GM18511 (cell line): Measurements from ENCODE around the gene PRDX6.
A peak's percentile ranks its signal among the peaks of the same experiment; 100 is the strongest.
"Not testable (repeated sequence)": the region's sequence is repeated elsewhere in the genome, so short reads cannot be mapped to it uniquely, and the experiment has no call there.

Experiments used
- ATAC-seq: cut with Tn5 transposase; IDR thresholded peaks from one replicate; pipeline ENCODE4 v1.9.1; 2021; ENCODE audit warnings: mild to moderate bottlenecking, moderate library complexity; ENCODE audit not compliant: unreplicated experiment

The PRDX6 gene, protein sequence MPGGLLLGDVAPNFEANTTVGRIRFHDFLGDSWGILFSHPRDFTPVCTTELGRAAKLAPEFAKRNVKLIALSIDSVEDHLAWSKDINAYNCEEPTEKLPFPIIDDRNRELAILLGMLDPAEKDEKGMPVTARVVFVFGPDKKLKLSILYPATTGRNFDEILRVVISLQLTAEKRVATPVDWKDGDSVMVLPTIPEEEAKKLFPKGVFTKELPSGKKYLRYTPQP

DNA sequence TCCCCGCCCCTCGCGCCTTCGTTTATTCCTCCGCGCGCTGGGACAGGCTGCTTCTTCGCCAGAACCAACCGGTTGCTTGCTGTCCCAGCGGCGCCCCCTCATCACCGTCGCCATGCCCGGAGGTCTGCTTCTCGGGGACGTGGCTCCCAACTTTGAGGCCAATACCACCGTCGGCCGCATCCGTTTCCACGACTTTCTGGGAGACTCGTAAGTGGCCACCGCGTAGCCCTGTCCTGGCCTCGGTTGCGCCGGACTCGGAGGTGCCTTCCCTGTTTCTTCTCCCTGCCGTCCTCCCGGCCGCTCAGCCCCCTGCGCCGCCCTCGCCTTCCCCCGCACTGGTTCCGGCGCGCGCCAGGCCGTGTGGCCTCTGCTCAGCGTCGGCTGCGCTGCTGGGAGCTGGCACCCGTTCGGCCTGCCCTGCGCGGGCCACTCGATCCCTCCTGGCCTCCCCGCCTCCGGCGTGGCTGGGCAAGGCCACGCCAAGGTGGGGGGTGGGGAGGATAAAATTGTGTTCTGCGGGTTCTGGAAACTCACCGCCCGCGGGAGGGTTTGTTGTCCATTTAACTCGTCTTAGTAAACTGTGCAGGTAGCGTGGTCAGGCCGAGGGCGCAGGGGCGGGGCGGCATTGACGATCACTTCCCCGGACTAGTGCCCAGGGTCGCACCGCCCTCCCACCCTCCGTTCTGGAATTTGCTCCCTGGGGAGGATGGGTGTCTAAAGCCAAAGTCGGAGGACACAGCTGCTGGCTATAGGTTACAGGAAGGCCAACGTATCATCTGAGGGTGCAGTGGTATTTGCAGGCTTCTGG is at the start of gene PRDX6:
PRDX6 (plus strand) TSS at position 50 of the 808 bp plus-strand sequence; CDS start at position 113, 63 bp downstream.
- ATAC-seq = peak; percentile 63

DNA sequence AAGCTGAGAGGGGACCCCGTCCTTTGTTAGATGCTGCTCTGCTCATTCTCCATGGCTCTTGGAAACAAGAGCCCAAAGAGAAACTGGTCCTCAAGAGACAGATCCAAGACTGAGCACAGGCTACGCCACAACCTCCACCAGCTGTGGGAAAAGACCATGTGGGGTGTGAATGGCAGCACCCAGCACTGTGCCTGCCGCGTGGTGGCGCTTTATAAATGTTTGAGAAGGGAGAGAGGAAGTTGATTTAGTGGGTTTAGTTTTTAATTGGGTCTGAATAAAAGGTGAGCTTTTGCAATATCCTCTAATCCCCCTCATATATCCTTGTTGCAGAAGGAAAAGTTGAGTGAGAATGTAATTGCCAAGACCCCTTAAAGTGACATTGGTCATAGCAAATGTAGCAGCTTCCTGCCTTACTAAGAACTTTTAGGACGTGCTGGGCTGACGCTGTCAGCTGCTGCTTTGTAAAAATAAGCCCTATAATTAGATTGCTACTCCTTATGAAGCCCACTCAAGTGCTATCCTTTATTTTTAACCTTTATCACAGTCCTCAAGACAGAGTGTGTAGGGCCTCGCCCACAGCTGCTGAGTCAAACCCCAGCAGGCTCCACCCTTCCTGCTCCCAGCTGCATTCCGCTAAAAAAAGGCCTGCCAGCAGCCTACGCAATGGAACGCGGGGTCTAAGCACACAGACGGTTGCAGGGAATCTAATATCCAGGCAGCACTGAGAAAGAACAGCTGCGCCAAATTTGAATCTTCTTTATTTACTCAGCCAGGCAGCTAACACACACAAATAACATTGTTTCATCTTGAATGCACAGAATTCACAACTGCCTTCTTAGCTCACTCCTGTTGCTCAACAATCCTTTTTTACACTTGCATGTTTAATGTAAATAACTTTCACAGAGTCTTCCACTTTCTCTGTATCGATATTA is 47.4 kb upstream of the PRDX6 start:
- peak; percentile 76 for ATAC-seq

DNA sequence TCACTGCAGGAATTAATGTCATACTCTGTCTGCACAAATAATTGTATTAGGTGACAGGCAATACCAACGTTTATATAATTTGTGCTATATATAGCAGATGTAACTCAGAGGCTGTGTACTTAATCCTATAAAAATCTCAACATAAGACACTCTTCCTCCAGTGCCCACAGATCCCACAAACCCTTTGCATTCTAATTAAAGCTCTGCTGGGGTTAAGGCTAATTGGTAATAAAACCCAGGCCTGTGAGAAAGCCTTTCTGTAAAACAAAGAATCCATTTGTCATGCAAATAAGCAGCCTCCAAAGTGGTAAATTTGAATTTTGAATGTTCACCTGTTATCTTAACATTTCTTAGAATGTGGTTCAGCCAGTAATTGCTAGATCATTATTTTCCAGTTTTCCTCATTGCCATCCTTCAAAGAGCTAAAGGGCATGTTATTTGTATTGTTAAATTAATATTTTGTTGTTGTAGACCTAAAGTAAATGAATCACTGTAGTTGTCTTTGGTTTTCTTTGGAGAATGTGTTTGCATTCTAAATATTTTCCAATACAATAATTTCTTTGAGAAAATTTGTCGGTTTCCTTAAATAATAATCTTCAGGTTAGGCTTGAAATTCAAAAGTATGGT is 46.3 kb upstream of the PRDX6 start:
- no peak for ATAC-seq

DNA sequence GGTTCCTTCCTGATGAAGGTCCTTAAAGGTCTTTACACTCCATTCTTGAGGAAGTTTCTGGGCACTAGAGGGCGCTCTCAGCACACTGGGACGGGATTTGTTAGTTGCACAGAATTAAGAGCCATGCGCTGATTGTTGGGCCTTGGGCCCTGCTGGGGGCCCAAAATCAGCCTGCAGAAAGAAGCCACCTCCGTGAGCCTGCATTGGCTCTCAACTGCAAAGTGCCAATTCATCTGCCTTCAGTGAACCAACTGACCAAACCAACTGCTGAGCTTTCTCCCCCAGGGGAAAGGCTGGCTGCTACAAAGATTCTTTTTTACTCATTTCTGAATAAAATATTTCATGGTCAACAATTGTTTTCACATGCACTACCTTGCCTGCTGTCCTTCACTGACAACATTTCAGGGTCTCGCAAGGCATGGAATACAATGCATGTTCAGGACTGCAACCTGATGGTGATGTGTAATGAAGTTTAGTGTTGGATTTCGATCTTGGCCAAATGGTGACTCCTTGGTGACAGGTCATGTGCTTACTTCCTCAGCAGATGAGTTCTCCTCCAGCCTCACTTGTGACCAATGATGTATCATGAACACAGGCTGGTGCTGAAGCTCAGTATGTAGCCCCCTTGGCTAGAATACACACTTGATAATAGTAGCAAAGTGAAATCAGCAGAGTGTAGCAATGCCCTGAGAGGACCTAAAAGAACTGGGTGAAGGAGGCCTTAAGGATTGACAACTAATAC is 45.7 kb upstream of the PRDX6 start:
- peak; percentile 74 for ATAC-seq

DNA sequence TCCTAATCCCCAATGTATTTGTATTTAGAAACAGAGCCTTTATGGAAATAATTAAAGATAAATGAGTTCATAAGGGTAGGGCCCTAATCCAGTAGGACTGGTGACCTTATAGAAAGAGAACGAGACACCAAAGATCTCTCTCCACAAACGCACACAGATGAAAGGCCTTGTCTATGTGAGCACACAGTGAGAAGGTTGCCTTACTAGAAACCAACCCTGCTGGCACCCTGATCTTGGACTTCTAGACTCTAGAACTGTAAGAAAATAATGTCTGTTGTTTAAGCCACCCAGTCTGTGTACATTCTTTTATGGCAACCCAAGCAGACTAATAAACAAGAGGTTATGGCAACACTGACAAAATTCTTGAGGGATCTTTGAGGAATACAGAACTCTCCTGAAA is 44.8 kb upstream of the PRDX6 start:
- ATAC-seq = no peak

DNA sequence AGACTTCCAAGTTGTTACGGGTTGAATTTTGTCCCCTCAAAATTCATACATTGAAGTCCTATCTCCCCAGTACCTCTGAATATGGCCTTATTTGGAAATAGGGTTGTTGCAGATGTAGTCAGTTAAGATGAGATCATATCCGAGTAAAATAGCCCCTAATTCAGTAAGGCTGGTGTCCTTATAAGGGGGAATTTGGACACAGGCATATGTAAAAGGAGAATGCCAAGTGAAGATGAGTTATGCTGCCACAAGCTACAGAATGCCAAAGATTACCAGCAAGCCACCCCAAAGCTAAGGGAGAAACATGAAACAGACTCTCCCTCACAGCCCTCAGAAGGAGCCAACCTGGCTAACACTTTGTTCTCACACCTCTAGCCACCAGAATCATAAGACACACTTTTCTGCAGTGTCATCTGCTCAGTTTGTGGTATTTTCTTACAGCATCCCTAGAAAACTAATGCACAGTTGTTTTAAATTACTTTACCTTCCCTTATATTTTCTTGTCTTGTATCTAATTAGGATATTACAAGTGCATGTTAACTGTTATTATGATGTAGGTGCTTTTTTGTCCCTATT is 43.3 kb upstream of the PRDX6 start:
- no peak for ATAC-seq

DNA sequence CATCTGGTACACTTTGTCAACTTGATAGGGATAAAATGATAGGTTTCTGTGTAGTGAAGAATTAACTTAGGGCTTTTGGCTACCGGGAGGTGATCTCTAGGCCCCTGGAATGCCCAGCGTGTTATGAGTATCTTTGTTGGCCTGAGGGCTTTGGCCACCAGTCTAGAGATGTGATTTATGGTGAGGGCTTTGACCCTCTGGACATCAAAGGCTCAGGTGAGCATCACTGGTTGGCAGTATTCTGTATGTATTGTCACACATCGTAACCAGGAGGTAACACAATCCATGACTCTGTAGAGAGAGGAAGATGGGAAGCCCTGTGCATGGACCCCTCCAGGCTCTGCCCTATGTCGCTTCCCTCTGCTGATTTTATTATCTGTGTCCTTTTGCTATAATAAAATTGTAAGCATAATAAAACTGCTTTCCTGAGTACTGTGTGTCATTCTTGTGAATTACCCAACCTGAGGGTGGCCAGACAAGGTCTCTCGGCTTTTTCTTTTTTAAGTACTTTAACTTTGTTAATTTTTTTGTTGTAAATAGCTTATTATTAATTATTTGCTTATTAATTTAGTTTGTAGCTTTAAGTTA is 40.2 kb upstream of the PRDX6 start:
- no peak for ATAC-seq

DNA sequence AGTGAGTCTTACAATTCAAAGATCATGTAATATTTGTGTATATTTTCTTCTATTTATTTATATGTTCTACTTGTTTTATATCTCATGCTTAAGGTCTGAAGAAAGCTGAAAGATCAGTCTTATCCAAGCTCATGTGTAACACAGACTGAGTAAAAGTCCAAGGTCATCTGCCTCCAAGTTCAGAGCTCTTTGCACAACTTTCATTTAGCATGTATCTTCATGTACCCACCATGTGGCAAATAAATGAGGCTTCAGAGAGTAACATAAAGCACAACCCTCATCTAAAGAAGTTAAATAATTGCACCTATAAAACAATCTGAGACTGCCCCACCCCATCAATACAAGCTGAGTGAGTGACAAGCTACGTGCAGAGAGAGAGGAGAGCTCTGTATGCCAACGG is 38.5 kb upstream of the PRDX6 start:
- ATAC-seq = no peak

DNA sequence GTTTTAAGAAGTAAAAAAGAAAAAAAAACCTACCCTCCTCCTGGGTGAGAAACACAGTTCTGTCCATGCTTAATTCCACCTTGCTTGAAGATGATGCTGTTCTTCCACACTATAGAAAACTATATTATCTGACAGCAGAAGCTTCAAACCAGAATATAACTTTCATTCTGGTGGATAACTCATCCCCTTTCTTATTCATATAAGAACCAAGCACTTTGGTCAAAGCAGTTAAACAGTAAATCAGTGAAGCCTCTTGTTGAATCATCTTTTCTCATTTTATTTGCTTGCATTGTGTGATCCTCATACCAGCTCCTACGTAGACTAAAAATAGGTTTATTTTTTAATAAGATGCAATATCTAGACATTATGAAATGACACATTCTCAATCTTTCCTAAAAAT is 36.7 kb upstream of the PRDX6 start:
- no peak for ATAC-seq

DNA sequence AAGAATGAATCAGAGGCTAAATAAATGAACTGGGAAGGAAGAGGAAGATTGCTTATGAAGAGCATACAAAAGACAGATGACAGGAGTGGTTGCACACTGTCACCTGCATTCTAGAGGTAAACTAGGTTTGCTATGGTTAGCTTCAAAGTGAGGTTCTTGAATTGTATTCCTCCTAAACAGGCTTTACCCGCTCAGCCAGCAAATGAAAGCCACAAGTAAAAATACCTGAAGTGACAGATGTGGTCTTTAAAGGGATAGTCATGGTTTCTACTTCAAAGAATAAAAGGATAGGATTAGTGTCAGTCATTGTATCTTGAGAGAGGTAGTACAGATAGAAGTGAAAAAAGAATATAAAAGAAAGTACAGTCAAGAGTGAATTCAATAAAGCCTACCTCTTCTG is 32.4 kb upstream of the PRDX6 start:
- ATAC-seq = peak; percentile 63

DNA sequence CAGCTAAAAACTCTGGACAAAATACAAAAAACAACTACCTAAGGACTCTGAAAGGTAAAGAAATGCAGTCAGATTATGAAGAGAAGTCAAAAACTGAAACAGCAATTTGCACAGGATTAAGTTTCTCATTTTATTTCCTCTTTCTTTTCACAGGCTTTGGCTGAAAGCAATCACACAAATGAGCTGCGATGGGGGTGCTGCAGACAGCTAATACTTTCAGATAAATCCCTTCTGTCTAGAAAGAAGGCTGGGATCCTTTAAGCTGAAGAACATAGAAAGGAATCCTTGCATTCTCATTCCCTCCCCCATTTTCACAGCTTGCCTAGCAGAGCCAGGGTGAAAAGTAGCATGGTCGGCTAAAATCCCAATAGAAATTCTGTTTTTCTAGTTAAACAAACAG is 32.0 kb upstream of the PRDX6 start:
- ATAC-seq = peak; percentile 63

DNA sequence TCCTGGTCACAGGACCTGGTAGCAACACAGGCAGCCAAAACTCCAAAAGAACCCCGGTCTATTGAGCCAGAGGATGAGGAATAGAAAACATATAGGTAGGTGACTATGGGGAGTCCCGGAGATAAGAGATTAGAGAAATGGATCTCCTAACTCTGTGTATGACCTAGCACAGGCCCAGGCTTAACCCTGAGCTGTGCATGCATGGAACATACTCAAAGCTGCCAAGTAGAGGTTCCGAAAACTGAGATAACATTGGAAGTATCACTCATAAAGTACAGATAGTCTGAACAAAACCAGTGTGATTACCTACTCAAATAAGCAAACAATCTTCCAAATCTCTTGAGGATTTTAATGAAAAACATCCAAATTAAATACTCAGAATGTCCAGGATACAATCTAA is 31.5 kb upstream of the PRDX6 start:
- ATAC-seq = no peak

DNA sequence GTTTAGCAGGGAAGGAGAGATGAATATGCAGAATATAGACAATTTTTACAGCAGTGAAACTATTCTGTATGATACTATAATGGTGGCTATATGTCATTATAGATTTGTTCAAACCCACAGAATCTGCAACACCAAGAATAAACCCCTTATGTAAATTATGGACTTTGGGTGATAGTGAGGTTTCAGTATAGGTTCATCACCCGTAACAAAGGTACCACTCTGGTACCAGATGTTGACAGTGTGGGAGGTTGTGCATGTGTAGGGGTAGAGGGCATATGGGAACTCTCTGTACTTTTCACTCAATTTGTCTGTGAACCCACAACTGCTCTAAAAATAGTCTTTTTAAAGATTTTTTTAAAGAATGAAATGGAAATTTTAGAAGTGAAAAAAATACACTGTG is 29.9 kb upstream of the PRDX6 start:
- peak; percentile 65 for ATAC-seq

DNA sequence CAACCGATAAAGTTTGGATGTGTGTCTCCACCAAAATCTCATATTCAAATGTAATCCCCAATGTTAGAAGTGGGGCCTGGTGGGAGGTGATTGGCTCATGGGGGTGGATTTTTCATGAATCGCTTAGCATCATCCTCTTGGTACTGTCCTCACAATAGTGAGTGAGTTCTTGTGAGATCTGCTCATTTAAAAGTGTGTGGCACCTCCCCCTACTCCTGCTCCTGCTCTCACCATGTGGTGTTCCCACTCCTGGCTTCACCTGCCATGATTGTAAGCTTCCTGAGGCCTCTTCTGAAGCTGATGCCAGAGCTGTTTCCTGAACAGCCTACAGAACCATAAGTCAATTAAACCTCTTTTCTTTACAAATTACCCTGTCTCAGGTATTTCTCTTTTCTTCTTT is 28.2 kb upstream of the PRDX6 start:
- no peak for ATAC-seq

DNA sequence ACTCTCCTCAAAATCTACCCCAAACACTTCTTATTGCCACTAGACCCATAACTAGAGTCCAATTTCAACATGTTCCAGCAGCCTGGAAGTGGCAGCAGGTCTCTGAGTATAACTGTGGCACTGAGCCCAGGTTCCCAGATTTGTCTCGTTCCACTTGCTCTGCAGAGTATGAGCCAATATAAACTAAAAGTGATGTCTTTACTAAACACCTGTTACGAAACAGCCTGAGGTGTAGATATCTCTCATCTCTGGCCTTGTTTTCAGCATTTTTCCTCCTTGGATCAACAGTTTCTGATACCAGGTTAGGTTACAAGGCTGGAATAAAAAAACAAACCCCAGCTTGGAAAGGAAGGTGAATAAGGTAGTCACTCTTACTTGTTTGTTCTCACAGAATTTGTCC is 25.2 kb upstream of the PRDX6 start:
- no peak for ATAC-seq

DNA sequence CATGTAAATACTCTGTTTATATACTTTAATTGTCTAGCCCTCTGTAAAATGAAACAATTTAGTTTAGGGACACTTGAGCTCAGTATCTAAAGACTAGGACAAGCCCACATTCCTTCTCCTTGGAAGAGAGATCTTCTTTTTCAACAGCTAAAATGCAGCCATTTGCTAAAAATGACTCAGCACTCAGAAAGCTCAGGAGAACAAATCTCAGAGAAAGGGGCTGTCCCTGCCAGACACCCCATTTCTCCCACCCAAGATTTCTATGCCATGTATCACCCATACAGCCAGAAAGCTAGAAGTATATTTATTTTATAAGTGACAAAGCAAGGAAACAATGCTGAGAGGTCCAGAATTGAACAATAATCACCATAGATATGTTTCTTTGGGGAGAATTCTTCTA is 23.2 kb upstream of the PRDX6 start:
- ATAC-seq = no peak

DNA sequence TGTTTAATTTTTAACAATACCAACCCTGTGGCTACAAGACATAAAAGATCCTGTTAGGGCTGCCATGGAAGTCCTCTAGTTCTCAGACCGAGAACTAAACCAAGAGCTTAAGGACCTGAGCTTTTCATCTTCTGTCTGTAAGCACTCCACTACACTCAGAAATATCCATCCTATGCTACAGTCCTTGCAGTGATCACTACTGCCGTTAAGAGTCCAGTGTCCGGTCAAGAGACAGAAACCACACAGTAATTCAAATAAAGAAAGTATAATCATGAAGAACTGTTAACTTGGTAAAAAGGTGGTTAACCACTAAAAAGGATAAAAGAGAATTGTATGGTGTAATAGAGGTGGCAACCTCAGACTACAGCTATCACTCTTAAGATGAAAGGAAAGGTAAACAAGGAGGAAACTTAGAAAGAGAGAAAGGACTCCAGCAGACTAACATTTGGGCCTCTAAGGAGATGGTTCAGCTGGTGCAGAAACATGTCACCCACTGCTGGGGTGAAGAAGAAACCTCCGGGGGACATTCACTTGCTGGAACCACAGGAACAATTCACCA is 22.1 kb upstream of the PRDX6 start:
- ATAC-seq = no peak

DNA sequence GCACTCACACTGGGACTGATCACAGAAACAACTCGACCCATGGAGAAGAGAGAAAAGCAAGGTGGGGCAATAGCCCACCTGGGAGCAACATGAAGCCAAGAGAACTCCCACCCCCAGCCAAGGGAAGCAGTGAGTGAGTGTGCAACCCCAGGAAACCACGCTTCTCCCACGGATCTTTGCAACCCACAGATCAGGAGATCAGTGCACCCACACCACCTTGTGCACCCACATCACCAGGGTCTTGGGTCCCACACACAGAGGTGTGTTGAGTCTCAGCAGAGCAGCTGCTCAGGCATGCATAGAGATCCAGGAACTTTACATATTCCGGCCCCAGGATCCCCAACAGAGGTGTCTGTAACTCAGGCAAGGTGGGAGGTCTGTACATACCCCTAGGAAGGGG is 17.2 kb upstream of the PRDX6 start:
- no peak for ATAC-seq

DNA sequence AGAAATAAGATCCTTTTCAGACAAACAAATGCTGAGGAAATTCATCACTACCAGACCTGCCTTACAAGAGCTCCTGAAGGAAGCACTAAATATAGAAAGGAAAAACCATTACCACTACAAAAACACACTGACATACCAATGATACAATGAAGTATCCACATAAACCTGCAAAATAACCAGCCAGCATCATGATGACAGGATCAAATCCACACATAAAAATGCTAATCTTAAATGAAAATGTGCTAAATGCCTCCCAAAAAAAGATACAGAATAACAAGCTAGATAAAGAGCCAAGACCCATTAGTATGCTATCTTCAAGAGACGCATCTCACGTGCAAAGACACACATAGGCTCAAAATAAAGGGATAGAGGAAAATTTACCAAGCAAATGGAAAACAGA is 14.5 kb upstream of the PRDX6 start:
- ATAC-seq = not testable (repeated sequence)
